Mesodermal cell (in vitro differentiated cells): ENCODE data around the gene LIPI. TPM values are rescaled to one million over a fixed set of nuclear protein-coding genes. Genes with fewer than 3 reads are reported as not detected.

ENCODE experiments used
- H3K27ac ChIP-seq: 2 replicates; pipeline ENCODE4 v1.7.0; 2013; ENCODE audit warnings: mild to moderate bottlenecking, low read depth, low read length, moderate library complexity; ENCODE audit not compliant: severe bottlenecking
- H3K36me3 ChIP-seq: 2 replicates; pipeline ENCODE4 v1.7.1; 2013; ENCODE audit warnings: mild to moderate bottlenecking, low read length, moderate library complexity; ENCODE audit not compliant: control insufficient read depth, insufficient read depth
- H3K4me1 ChIP-seq: one replicate; pipeline ENCODE4 v1.7.1; 2013; ENCODE audit warnings: mild to moderate bottlenecking, low read length; ENCODE audit not compliant: insufficient read depth, control insufficient read depth, poor library complexity, severe bottlenecking
- H3K4me3 ChIP-seq: 2 replicates; pipeline ENCODE4 v1.7.0; 2013; ENCODE audit warnings: low read length, control low read depth, mild to moderate bottlenecking; ENCODE audit not compliant: insufficient read depth, poor library complexity, severe bottlenecking; ENCODE audit errors: extremely low read depth
- H3K9me3 ChIP-seq: 2 replicates; pipeline ENCODE4 v1.7.1; 2013; ENCODE audit warnings: mild to moderate bottlenecking, low read length, moderate library complexity; ENCODE audit not compliant: control insufficient read depth
- WGBS, 2 experiments: methylation state at CpG; one replicate each; pipeline ENCODE4 v1.1.5; 2013; ENCODE audit warnings: missing lambda C conversion rate in 2 of 2; ENCODE audit not compliant: insufficient coverage in 2 of 2; 5-methylcytosine and 5-hydroxymethylcytosine counted together
- polyA plus RNA-seq, 2 experiments: library from polyadenylated mRNA; stranded (reverse); fragments of 50-300 nt; gene quantifications; one replicate each; pipeline ENCODE4 v1.2.3, GENCODE V29; 2013

Gene LIPI
- polyA plus RNA-seq (2013, experiment 1 of 2), result not detected
- polyA plus RNA-seq (2013, experiment 2 of 2), result not detected

GRCh38 chr21:14210738-14211137 is at the start of gene LIPI:
Gene LIPI (minus strand): TSS chr21:14210955. CDS start chr21:14210845, 110 bp downstream.
- Histone ChIP-seq H3K36me3 (no peaks in the 10 kb centered on the region), H3K4me3 (no peak within 1 kb of the TSS), H3K4me1 (no peaks in the 10 kb centered on the region), H3K9me3 (no peaks in the 10 kb centered on the region), H3K27ac (no peak within 1 kb of the TSS)
- 75 to 100% methylated on average over 1 of the region's 1 CpG for WGBS, 2 experiments

- H3K4me3 ChIP-seq, result no peak overlapping the region
- H3K9me3 ChIP-seq, result no peaks in the 10 kb centered on the region
- H3K36me3 ChIP-seq, result no peaks in the 10 kb centered on the region
- H3K4me1 ChIP-seq, result no peaks in the 10 kb centered on the region
- H3K27ac ChIP-seq, result no peak overlapping the region
- no CpG with 5 or more reads among the region's 1 CpG for WGBS, 2 experiments
Measured at GRCh38 chr21:14260174-14260764, 49.5 kb upstream of the LIPI start.

GRCh38 chr21:14259747-14260146 is 49.0 kb upstream of the LIPI start:
- 19 to 23% methylated on average over 2 of the region's 3 CpGs for WGBS, 2 experiments
- Histone ChIP-seq H3K27ac (no peak overlapping the region), H3K4me3 (no peak overlapping the region), H3K9me3 (no peaks in the 10 kb centered on the region), H3K4me1 (no peaks in the 10 kb centered on the region), H3K36me3 (no peaks in the 10 kb centered on the region)

GRCh38 chr21:14251336-14251735 is 40.6 kb upstream of the LIPI start:
- Histone ChIP-seq H3K4me3 (no peak overlapping the region), H3K36me3 (no peaks in the 10 kb centered on the region), H3K4me1 (no peaks in the 10 kb centered on the region), H3K9me3 (no peaks in the 10 kb centered on the region), H3K27ac (no peak overlapping the region)
- WGBS, 2 experiments, result no CpG with 5 or more reads among the region's 1 CpG

- H3K4me1 ChIP-seq, result peaks cover 3% of the 10 kb centered on the region
- no peaks in the 10 kb centered on the region for H3K36me3 ChIP-seq
- no peak overlapping the region for H3K27ac ChIP-seq
- H3K9me3 ChIP-seq, result no peaks in the 10 kb centered on the region
- no peak overlapping the region for H3K4me3 ChIP-seq
Measured at GRCh38 chr21:14245711-14246110, 35.0 kb upstream of the LIPI start.

- peaks cover 3% of the 10 kb centered on the region for H3K4me1 ChIP-seq
- H3K27ac ChIP-seq, result no peak overlapping the region
- H3K4me3 ChIP-seq, result no peak overlapping the region
- H3K9me3 ChIP-seq, result no peaks in the 10 kb centered on the region
- H3K36me3 ChIP-seq, result no peaks in the 10 kb centered on the region
Measured at GRCh38 chr21:14244911-14245310, 34.2 kb upstream of the LIPI start.

GRCh38 chr21:14243874-14244273 is 33.1 kb upstream of the LIPI start:
- H3K4me1 ChIP-seq, result peaks cover 3% of the 10 kb centered on the region
- no peak overlapping the region for H3K4me3 ChIP-seq
- H3K9me3 ChIP-seq, result no peaks in the 10 kb centered on the region
- no peaks in the 10 kb centered on the region for H3K36me3 ChIP-seq
- H3K27ac ChIP-seq, result no peak overlapping the region
- 69% methylated on average over 2 of the region's 2 CpGs; no CpG with 5 or more reads in 1 of the 2 experiments for WGBS, 2 experiments

GRCh38 chr21:14243461-14243860 is 32.7 kb upstream of the LIPI start:
- Histone ChIP-seq H3K9me3 (no peaks in the 10 kb centered on the region), H3K4me1 (peaks cover 3% of the 10 kb centered on the region), H3K4me3 (no peak overlapping the region), H3K27ac (no peak overlapping the region), H3K36me3 (no peaks in the 10 kb centered on the region)
- WGBS, 2 experiments, result 63% methylated on average over 1 of the region's 1 CpG; no CpG with 5 or more reads in 1 of the 2 experiments

- Histone ChIP-seq H3K4me1 (peaks cover 3% of the 10 kb centered on the region), H3K9me3 (no peaks in the 10 kb centered on the region), H3K4me3 (no peak overlapping the region), H3K27ac (no peak overlapping the region), H3K36me3 (no peaks in the 10 kb centered on the region)
- WGBS, 2 experiments, result 0% methylated on average over 1 of the region's 2 CpGs; no CpG with 5 or more reads in 1 of the 2 experiments
Measured at GRCh38 chr21:14241297-14241696, 30.5 kb upstream of the LIPI start.

- Histone ChIP-seq H3K9me3 (no peaks in the 10 kb centered on the region), H3K36me3 (no peaks in the 10 kb centered on the region), H3K4me3 (no peak overlapping the region), H3K27ac (no peak overlapping the region), H3K4me1 (peaks cover 3% of the 10 kb centered on the region)
- WGBS, 2 experiments, result no CpG with 5 or more reads among the region's 2 CpGs
Measured at GRCh38 chr21:14239281-14239680, 28.5 kb upstream of the LIPI start.

- 20% methylated on average over 1 of the region's 3 CpGs; no CpG with 5 or more reads in 1 of the 2 experiments for WGBS, 2 experiments
- Histone ChIP-seq H3K27ac (no peak overlapping the region), H3K4me3 (no peak overlapping the region), H3K4me1 (no peaks in the 10 kb centered on the region), H3K9me3 (no peaks in the 10 kb centered on the region), H3K36me3 (no peaks in the 10 kb centered on the region)
Measured at GRCh38 chr21:14236180-14236579, 25.4 kb upstream of the LIPI start.
